HCT116 (cell line): ENCODE results near the gene MMD. TPM values are rescaled to one million over a fixed set of nuclear protein-coding genes. Genes with fewer than 3 reads are reported as not detected.

Experiments
- ATAC-seq: fragments of 200-7000 bp; cut with Tn5 transposase; 2 replicates; pipeline ENCODE4 v1.9.1; 2020; ENCODE audit warnings: mild to moderate bottlenecking, moderate library complexity
- BruUV-seq: library from RNA; stranded (reverse); fragments of 400-500 nt; replicated peaks from 2 replicates; lab custom pipeline; 2021; lab: Mats Ljungman, UMichigan
- CTCF ChIA-PET: fragments of 300-600 bp; sonication (Branson Sonifier 250); formaldehyde crosslinking; loops from one replicate; lab custom pipeline; 2021; ENCODE audit warnings: antibody characterized with exemption; lab: Charles Lee
- POLR2A ChIA-PET: fragments of 300-600, 350-600 bp; sonication (Branson Sonifier 250); formaldehyde crosslinking; loops from one replicate; lab custom pipeline; 2021; ENCODE audit warnings: antibody characterized with exemption; lab: Charles Lee
- RAD21 ChIA-PET, 2 experiments: fragments of 300-600 bp; sonication (Branson Sonifier 250); formaldehyde crosslinking; loops; one replicate each; lab custom pipeline; 2023; ENCODE audit warnings: low total read pairs in 2 of 2; ENCODE audit not compliant: uncharacterized antibody in 2 of 2, unreplicated experiment in 2 of 2, low non-redundant PET in 1 of 2; lab: Charles Lee
- DNase-seq: peaks from one replicate; pipeline ENCODE4 v3.0.0-alpha.2; 2010; ENCODE audit warnings: low read depth, low spot score
- H2AFZ ChIP-seq: fragments of 200-600 bp; shearing (Covaris generic), sonication (generic); 2 replicates; pipeline ENCODE4 v1.6.1; 2017; ENCODE audit warnings: low read depth, mixed run types, mixed read lengths, antibody characterized with exemption, low read length; ENCODE audit not compliant: poor library complexity, severe bottlenecking
- H3K27ac ChIP-seq: 2 replicates; pipeline ENCODE4 v1.5.1; 2012; ENCODE audit warnings: low read depth, low read length
- H3K27me3 ChIP-seq: fragments of 200-600 bp; sonication (generic); 2 replicates; pipeline ENCODE4 v1.6.1; 2016; ENCODE audit warnings: mixed run types, low read length, mixed read lengths; ENCODE audit not compliant: insufficient read depth
- H3K36me3 ChIP-seq, 2 experiments: fragments of 200-500 bp in 1 of 2; fragments of 200-600 bp in 1 of 2; sonication (Bioruptor generic) in 1 of 2; sonication (generic) in 1 of 2; 2 replicates each; pipeline versions ENCODE4 v1.5.1 to v1.6.1; 2014 to 2016; ENCODE audit warnings: low read length in 2 of 2, inconsistent platforms in 1 of 2, mixed read lengths in 1 of 2, mixed run types in 1 of 2; ENCODE audit not compliant: insufficient read depth in 2 of 2, control insufficient read depth in 1 of 2
- H3K4me1 ChIP-seq, 2 experiments: fragments of 200-600 bp in 1 of 2; sonication (generic) in 1 of 2; 2 replicates each; pipeline versions ENCODE4 v1.5.1 to v1.6.1; 2012 to 2017; ENCODE audit warnings: low read length in 2 of 2, inconsistent platforms in 1 of 2, mild to moderate bottlenecking in 1 of 2, mixed read lengths in 1 of 2, mixed run types in 1 of 2, moderate library complexity in 1 of 2; ENCODE audit not compliant: insufficient read depth in 2 of 2, control insufficient read depth in 1 of 2
- H3K4me2 ChIP-seq: fragments of 200-600 bp; sonication (generic); 2 replicates; pipeline ENCODE4 v1.6.1; 2017; ENCODE audit warnings: mixed run types, low read length, mixed read lengths
- H3K4me3 ChIP-seq, 2 experiments: fragments of 200-600 bp in 1 of 2; sonication (generic) in 1 of 2; replicated peaks in 1 of 2; 2 replicates each; pipeline ENCODE4 v1.5.1; 2011 to 2016; ENCODE audit warnings: low read length in 2 of 2, control low read depth in 1 of 2, low read depth in 1 of 2, mild to moderate bottlenecking in 1 of 2, mixed read lengths in 1 of 2, mixed run types in 1 of 2
- H3K79me2 ChIP-seq: fragments of 200-600 bp; sonication (generic); 2 replicates; pipeline ENCODE4 v1.6.1; 2017; ENCODE audit warnings: mild to moderate bottlenecking, mixed run types, low read length, moderate library complexity, mixed read lengths; ENCODE audit not compliant: insufficient read depth
- H3K9ac ChIP-seq: fragments of 200-600 bp; sonication (generic); 2 replicates; pipeline ENCODE4 v1.6.1; 2016; ENCODE audit warnings: low read length, mixed read lengths
- H3K9me2 ChIP-seq: fragments of 200-600 bp; sonication (generic), shearing (Covaris generic); 2 replicates; pipeline ENCODE4 v1.6.1; 2017; ENCODE audit warnings: mixed run types, mild to moderate bottlenecking, moderate library complexity; ENCODE audit not compliant: insufficient read depth
- H3K9me3 ChIP-seq, 2 experiments: fragments of 200-500 bp in 1 of 2; fragments of 200-600 bp in 1 of 2; sonication (Bioruptor generic) in 1 of 2; sonication (generic) in 1 of 2; 2 replicates each; pipeline ENCODE4 v1.6.1; 2014 to 2017; ENCODE audit warnings: low read length in 2 of 2, mixed read lengths in 2 of 2, inconsistent platforms in 1 of 2, low read depth in 1 of 2, mild to moderate bottlenecking in 1 of 2, mixed run types in 1 of 2, moderate library complexity in 1 of 2; ENCODE audit not compliant: control insufficient read depth in 1 of 2, insufficient read depth in 1 of 2
- H4K20me1 ChIP-seq: fragments of 200-600 bp; sonication (generic), shearing (Covaris generic); 2 replicates; pipeline ENCODE4 v1.6.1; 2017; ENCODE audit warnings: mixed run types, mild to moderate bottlenecking, moderate library complexity; ENCODE audit not compliant: insufficient read depth
- CEBPB ChIP-seq: IDR thresholded peaks from 2 replicates; pipeline ENCODE4 v1.6.1; 2012; ENCODE audit warnings: low read depth
- CTCF ChIP-seq, 3 experiments: fragments of 200-600 bp in 1 of 3; sonication (generic) in 1 of 3; IDR thresholded peaks in 2 of 3; conservative IDR thresholded peaks in 1 of 3; 2 replicates each; pipeline ENCODE4 v1.5.1; 2012 to 2017; ENCODE audit warnings: low read depth in 2 of 3, low read length in 2 of 3, antibody characterized with exemption in 1 of 3, borderline replicate concordance in 1 of 3, control low read depth in 1 of 3, mild to moderate bottlenecking in 1 of 3, mixed read lengths in 1 of 3, mixed run types in 1 of 3, moderate library complexity in 1 of 3; ENCODE audit not compliant: insufficient read depth in 1 of 3
- TCF7L2 ChIP-seq: IDR thresholded peaks from 2 replicates; pipeline ENCODE4 v1.7.0; 2011; ENCODE audit warnings: borderline replicate concordance, inconsistent platforms; ENCODE audit not compliant: insufficient read depth, insufficient read length; ENCODE audit errors: extremely low read depth
- YY1 ChIP-seq: IDR thresholded peaks from 2 replicates; pipeline ENCODE4 v1.6.1; 2011; ENCODE audit warnings: low read length, low read depth, moderate library complexity, mild to moderate bottlenecking; ENCODE audit not compliant: insufficient replicate concordance; ENCODE audit errors: extremely low read depth
- intact Hi-C: fragments of 100-400 bp; cut with micrococcal nuclease; formaldehyde crosslinking; loops from 2 replicates; pipeline ENCODE4 v1.10.0; 2022
- total RNA-seq: library from RNA; stranded (reverse); gene quantifications from one replicate; pipeline ENCODE4 v1.2.1, GENCODE V29; 2021; ENCODE audit not compliant: unreplicated experiment

Gene MMD
- total RNA-seq, 1 experiment from 2014 or later = 21.3 TPM

DNA sequence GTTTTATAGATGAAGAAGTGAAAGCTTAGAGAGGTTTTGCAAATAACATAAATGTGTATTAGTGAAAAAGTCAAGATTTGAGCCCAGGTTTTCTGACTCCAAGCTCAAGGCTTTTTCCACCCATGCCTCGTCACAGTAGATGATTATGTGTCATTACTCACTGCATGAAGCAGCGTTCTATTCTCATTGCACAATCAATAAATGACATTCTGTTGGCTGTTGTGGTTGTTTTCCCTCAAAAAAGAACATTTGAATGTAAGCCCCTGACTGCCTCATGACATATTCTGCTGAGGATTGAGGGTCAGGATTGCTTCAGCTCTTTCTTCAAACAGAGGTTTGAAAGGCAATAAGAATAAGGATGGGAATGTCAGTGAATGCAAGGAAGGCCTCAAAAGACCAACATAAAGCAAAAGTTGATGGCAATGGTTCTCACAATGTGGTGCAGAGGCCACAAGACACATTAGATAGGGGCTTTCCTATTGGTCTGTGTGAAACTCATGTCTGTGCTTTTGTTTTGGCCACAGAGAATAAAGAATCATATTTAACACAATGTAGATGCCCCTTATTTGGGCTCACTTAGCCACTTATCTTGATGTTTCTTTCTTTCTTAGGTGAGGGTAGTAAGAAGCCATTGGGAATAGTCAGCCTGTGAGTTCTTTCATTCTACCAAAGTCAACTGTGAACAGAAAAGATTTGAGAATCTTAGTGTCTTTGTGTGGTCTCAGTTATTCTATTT lies 5.4 kb upstream of the MMD start:
- ATAC-seq (no peak), DNase-seq (no peak)
- TF ChIP-seq TCF7L2 = no peak
- TF ChIP-seq YY1 = no peak
- TF ChIP-seq CEBPB = 0 out of 2 replicates have a peak, but pooled peaks have one; percentile 15
- H3K36me3 ChIP-seq = no peaks in the 10 kb centered on the region
- intact Hi-C loops = no loop called here
- no peak overlapping the region for H2AFZ ChIP-seq
- no peak overlapping the region for H3K27ac ChIP-seq
- peaks cover 4 to 24% of the 10 kb centered on the region in 2 experiments; a peak in 3 of 4 replicates for H3K4me1 ChIP-seq
- H3K4me3 ChIP-seq = no peak overlapping the region
- peaks cover 38% of the 10 kb centered on the region for H3K27me3 ChIP-seq
- ChIA-PET CTCF (no interaction called here), POLR2A (no interaction called here), RAD21 (no interaction called here)
- H3K9ac ChIP-seq = no peak overlapping the region
- no peaks in the 10 kb centered on the region for H3K9me2 ChIP-seq
- H3K4me2 ChIP-seq = no peak overlapping the region
- H4K20me1 ChIP-seq = no peaks in the 10 kb centered on the region
- H3K9me3 ChIP-seq = no peaks in the 10 kb centered on the region
- no TSS peak for BruUV-seq
- no peaks in the 10 kb centered on the region for H3K79me2 ChIP-seq

DNA sequence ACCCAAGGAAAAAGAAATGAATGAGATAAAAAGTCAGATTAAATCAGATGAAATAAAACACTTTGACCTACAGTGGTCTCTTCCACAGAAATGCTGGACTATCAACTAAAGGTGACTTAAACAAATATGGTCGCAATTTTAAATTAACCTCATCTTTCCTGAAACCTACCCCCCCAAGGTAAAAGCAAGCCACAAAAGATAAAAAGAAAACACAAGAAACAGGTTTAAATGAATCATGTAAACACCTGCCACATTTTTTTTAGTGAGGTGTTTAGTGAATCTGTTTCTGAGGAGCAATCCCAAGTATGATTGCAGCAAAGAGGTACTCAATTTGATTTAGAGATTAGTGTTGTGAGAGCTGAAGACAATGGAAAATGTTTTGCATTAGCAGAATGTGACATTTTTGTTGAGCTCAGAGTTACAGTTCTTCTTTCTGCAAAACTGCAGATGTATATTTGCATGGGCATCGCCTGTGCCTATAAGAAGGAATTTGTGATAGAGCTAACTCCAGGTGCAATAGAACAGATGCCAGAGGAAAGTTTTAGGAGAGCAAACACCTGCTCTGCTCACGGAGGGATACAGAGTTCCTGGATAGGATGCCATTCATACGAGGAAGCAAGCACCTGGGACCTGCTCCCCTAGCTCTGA lies 3.4 kb upstream of the MMD start:
- Histone ChIP-seq H3K4me2 (no peak overlapping the region), H3K27me3 (peaks cover 38% of the 10 kb centered on the region), H3K27ac (no peak overlapping the region), H3K36me3 (no peaks in the 10 kb centered on the region), H3K9ac (no peak overlapping the region), H4K20me1 (no peaks in the 10 kb centered on the region), H3K79me2 (peaks cover 7% of the 10 kb centered on the region; the same call in 1 of the 2 replicates), H3K4me1 (peaks cover 8 to 22% of the 10 kb centered on the region in 2 experiments; a peak in 3 of 4 replicates), H2AFZ (no peak overlapping the region), H3K4me3 (no peak overlapping the region), H3K9me3 (no peaks in the 10 kb centered on the region), H3K9me2 (no peaks in the 10 kb centered on the region)
- POLR2A ChIA-PET = no interaction called here
- intact Hi-C loops = loop anchor here (5.0 kb wide), 1 partner anchor 327 kb away; the partner anchor contains the start of gene PCTP
- no TSS peak for BruUV-seq
- RAD21 ChIA-PET = interaction anchor here in 1 of 2 experiments (0.6 kb wide), 1 partner anchor 21 kb away, joined by 3 read pairs; no protein-coding TSS in a partner anchor
- DNase-seq (no peak), ATAC-seq (no peak)
- CTCF ChIA-PET = no interaction called here
- no peak for TF ChIP-seq CTCF (IDR thresholded peaks at IDR 0.05 in 2 of 3, conservative IDR thresholded peaks at IDR 0.05 in 1 of 3; ENCODE audit: borderline replicate concordance in 1 of 3, insufficient read depth in 1 of 3, low read depth in 2 of 3, low read length in 2 of 3)
